GM12878 (cell line): ENCODE results near the gene RASGRF1. TPM values are rescaled to one million over a fixed set of nuclear protein-coding genes. Genes with fewer than 3 reads are reported as not detected.

Experiments
- ATAC-seq: fragments of 200-7000 bp; cut with Tn5 transposase; 3 replicates; pipeline ENCODE4 v1.9.1; 2020; ENCODE audit warnings: mild to moderate bottlenecking, moderate library complexity
- BruUV-seq: library from RNA; stranded (reverse); fragments of 400-500 nt; replicated peaks from 2 replicates; lab custom pipeline; 2021; lab: Mats Ljungman, UMichigan
- CTCF ChIA-PET: fragments of 300-600 bp; sonication (Branson Sonifier 250); formaldehyde crosslinking; extraction: SDS; loops from one replicate; lab custom pipeline; 2021; ENCODE audit warnings: inconsistent platforms; lab: Yijun Ruan, JAX
- POLR2A ChIA-PET: fragments of 350-600 bp; formaldehyde crosslinking; extraction: SDS; loops from one replicate; lab custom pipeline; 2021; ENCODE audit warnings: inconsistent platforms; lab: Charles Lee
- RAD21 ChIA-PET: fragments of 300-600 bp; sonication (Branson Sonifier 250); formaldehyde crosslinking; loops from one replicate; lab custom pipeline; 2023; ENCODE audit warnings: antibody characterized with exemption; ENCODE audit not compliant: unreplicated experiment; lab: Charles Lee
- SMC1A ChIA-PET: fragments of 300-600 bp; sonication (Branson Sonifier 250); formaldehyde crosslinking; loops from one replicate; lab custom pipeline; 2023; ENCODE audit not compliant: unreplicated experiment, uncharacterized antibody; lab: Charles Lee
- DNase-seq: peaks from one replicate; pipeline ENCODE4 v3.0.0-alpha.2; 2011; ENCODE audit warnings: low read depth, low spot score
- FAIRE-seq: peaks from 3 replicates; lab custom pipeline; 2011; peaks lifted over from hg19 to GRCh38; lab: Jason Lieb, UNC
- H2AFZ ChIP-seq: 2 replicates; pipeline ENCODE4 v1.6.0; 2011; ENCODE audit warnings: low read depth, low read length, control low read depth; ENCODE audit not compliant: control insufficient read depth
- H3K27ac ChIP-seq: 2 replicates; pipeline ENCODE4 v1.5.1; 2011; ENCODE audit warnings: control low read depth; ENCODE audit not compliant: control insufficient read depth, insufficient read depth
- H3K27me3 ChIP-seq, 2 experiments: replicated peaks in 1 of 2; 2 replicates each; pipeline versions ENCODE4 v1.6.0 to v1.6.1; 2011; ENCODE audit warnings: low read length in 1 of 2; ENCODE audit not compliant: control insufficient read depth in 2 of 2, insufficient read depth in 2 of 2
- H3K36me3 ChIP-seq, 2 experiments: 2 replicates each; pipeline ENCODE4 v1.5.1; 2011; ENCODE audit warnings: low read length in 1 of 2; ENCODE audit not compliant: control insufficient read depth in 2 of 2, insufficient read depth in 2 of 2
- H3K4me1 ChIP-seq: 2 replicates; pipeline ENCODE4 v1.6.1; 2011; ENCODE audit warnings: mild to moderate bottlenecking, low read length, moderate library complexity, mixed read lengths; ENCODE audit not compliant: control insufficient read depth, insufficient read depth
- H3K4me2 ChIP-seq: 2 replicates; pipeline ENCODE4 v1.6.0; 2011; ENCODE audit warnings: control low read depth; ENCODE audit not compliant: control insufficient read depth, insufficient read depth
- H3K4me3 ChIP-seq: fragments of 200-600 bp; sonication (generic); 2 replicates; pipeline ENCODE4 v1.5.1; 2016
- H3K79me2 ChIP-seq: 2 replicates; pipeline ENCODE4 v1.6.0; 2011; ENCODE audit warnings: low read length; ENCODE audit not compliant: control insufficient read depth, insufficient read depth
- H3K9ac ChIP-seq: 2 replicates; pipeline ENCODE4 v1.8.0; 2011; ENCODE audit warnings: low read length, control low read depth, mixed read lengths; ENCODE audit not compliant: control insufficient read depth, insufficient read depth
- H3K9me3 ChIP-seq: replicated peaks from 3 replicates; pipeline ENCODE4 v1.5.1; 2011; ENCODE audit warnings: mild to moderate bottlenecking, low read length; ENCODE audit not compliant: control insufficient read depth, insufficient read depth
- H4K20me1 ChIP-seq: 2 replicates; pipeline ENCODE4 v1.6.0; 2011; ENCODE audit not compliant: control insufficient read depth, insufficient read depth
- ASH2L ChIP-seq: fragments of 300-600, 200-600 bp; sonication (generic); IDR thresholded peaks from 2 replicates; pipeline ENCODE4 v1.6.1; 2017; ENCODE audit warnings: low read depth, mild to moderate bottlenecking, borderline replicate concordance
- CBFB ChIP-seq: IDR thresholded peaks from 2 replicates; pipeline ENCODE4 v1.6.1; 2016; ENCODE audit warnings: antibody characterized with exemption, low read depth
- ETV6 ChIP-seq, 2 experiments: fragments of 450-650 bp in 1 of 2; IDR thresholded peaks in 1 of 2; conservative IDR thresholded peaks in 1 of 2; 2 replicates each; pipeline ENCODE4 v1.6.1; 2014; ENCODE audit warnings: antibody characterized with exemption in 1 of 2, borderline replicate concordance in 1 of 2, low read depth in 1 of 2, mild to moderate bottlenecking in 1 of 2, moderate library complexity in 1 of 2
- GABPA ChIP-seq: IDR thresholded peaks from 2 replicates; pipeline ENCODE4 v1.6.1; 2014; ENCODE audit warnings: antibody characterized with exemption, low read depth, mild to moderate bottlenecking, inconsistent platforms
- JUNB ChIP-seq: IDR thresholded peaks from 2 replicates; pipeline ENCODE4 v1.6.1; 2016; ENCODE audit warnings: antibody characterized with exemption, mild to moderate bottlenecking
- LARP7 ChIP-seq: fragments of 450-650 bp; IDR thresholded peaks from 2 replicates; pipeline ENCODE4 v1.6.1; 2017; ENCODE audit warnings: mild to moderate bottlenecking
- NFXL1 ChIP-seq: fragments of 450-650 bp; IDR thresholded peaks from 2 replicates; pipeline ENCODE4 v1.6.1; 2017; ENCODE audit warnings: antibody characterized with exemption, mild to moderate bottlenecking, borderline replicate concordance
- NR2C2 ChIP-seq: IDR thresholded peaks from 2 replicates; pipeline ENCODE4 v1.6.1; 2011; ENCODE audit warnings: borderline replicate concordance, low read depth; ENCODE audit not compliant: control insufficient read depth, insufficient read length
- POLR2AphosphoS2 ChIP-seq: IDR thresholded peaks from 2 replicates; pipeline ENCODE4 v1.6.1; 2011; ENCODE audit warnings: low read depth, mild to moderate bottlenecking, low read length, improper control_type of control experiment, moderate library complexity
- RAD51 ChIP-seq: fragments of 450-650 bp; IDR thresholded peaks from 2 replicates; pipeline ENCODE4 v1.6.1; 2016; ENCODE audit warnings: moderate library complexity, mild to moderate bottlenecking, inconsistent platforms
- RUNX3 ChIP-seq: IDR thresholded peaks from 2 replicates; pipeline ENCODE4 v1.6.1; 2012; ENCODE audit warnings: low read length, inconsistent platforms
- SIX5 ChIP-seq: IDR thresholded peaks from 2 replicates; pipeline ENCODE4 v1.6.1; 2011; ENCODE audit warnings: mild to moderate bottlenecking, low read depth, low read length, moderate library complexity; ENCODE audit not compliant: severe bottlenecking
- SMARCA5 ChIP-seq: fragments of 450-650 bp; IDR thresholded peaks from 2 replicates; pipeline ENCODE4 v1.6.1; 2017; ENCODE audit warnings: mild to moderate bottlenecking
- ZNF24 ChIP-seq: fragments of 450-650 bp; IDR thresholded peaks from 2 replicates; pipeline ENCODE4 v1.6.1; 2017; ENCODE audit warnings: antibody characterized with exemption, mild to moderate bottlenecking
- WGBS: methylation state at CpG from one replicate; pipeline ENCODE4 v1.1.6; 2016; ENCODE audit warnings: low lambda C conversion rate; ENCODE audit not compliant: insufficient replicate concordance, insufficient coverage; ENCODE audit errors: missing lambda C conversion rate; 5-methylcytosine and 5-hydroxymethylcytosine counted together
- in situ Hi-C: fragments of 300-500 bp; cut with MboI; formaldehyde crosslinking; loops from 9 replicates; pipeline ENCODE4 v1.14.3; 2018; ENCODE audit warnings: mixed read lengths
- intact Hi-C: fragments of 100-400 bp; cut with micrococcal nuclease; formaldehyde crosslinking; loops from one replicate; pipeline ENCODE4 v1.14.2; 2022; ENCODE audit not compliant: unreplicated experiment
- polyA plus RNA-seq, 11 experiments: library from polyadenylated mRNA; depleted of rRNA in 4 of 11; unstranded in 6 of 11; stranded (reverse) in 5 of 11; fragments of >200 nt; fragmentation: Nextera tagmentation in 4 of 11; fragmentation: Illumina TruSeq in 1 of 11; extraction: Ambion mirVana in 4 of 11; extraction: Trizol in 1 of 11; gene quantifications; 1 replicate in 1 of 11; 2 replicates in 10 of 11; pipeline versions ENCODE4 v1.2.1 to v1.2.3, GENCODE V29; 2011 to 2016; ENCODE audit warnings: inconsistent platforms in 2 of 11, missing spikeins in 2 of 11, low read depth in 1 of 11
- total RNA-seq, 4 experiments: library from RNA; depleted of rRNA in 3 of 4; stranded (reverse); fragments of >200 nt in 3 of 4; fragmentation: Illumina TruSeq in 1 of 4; extraction: Trizol in 1 of 4; gene quantifications; 2 replicates each; pipeline versions ENCODE4 v1.2.1 to v1.2.3, GENCODE V29; 2013 to 2021
- TF ChIP-seq, protein P1 (sequence below): fragments of 450-650 bp; IDR thresholded peaks from 2 replicates; pipeline ENCODE4 v1.6.1; 2017; ENCODE audit warnings: borderline replicate concordance

The RASGRF1 gene
- total and polyA plus RNA-seq, 10 of the 15 experiments (the other 5 are each of a cell fraction or from before 2014, with no cell fraction given) = 0.20 to 1.9 (median 0.86) TPM

DNA sequence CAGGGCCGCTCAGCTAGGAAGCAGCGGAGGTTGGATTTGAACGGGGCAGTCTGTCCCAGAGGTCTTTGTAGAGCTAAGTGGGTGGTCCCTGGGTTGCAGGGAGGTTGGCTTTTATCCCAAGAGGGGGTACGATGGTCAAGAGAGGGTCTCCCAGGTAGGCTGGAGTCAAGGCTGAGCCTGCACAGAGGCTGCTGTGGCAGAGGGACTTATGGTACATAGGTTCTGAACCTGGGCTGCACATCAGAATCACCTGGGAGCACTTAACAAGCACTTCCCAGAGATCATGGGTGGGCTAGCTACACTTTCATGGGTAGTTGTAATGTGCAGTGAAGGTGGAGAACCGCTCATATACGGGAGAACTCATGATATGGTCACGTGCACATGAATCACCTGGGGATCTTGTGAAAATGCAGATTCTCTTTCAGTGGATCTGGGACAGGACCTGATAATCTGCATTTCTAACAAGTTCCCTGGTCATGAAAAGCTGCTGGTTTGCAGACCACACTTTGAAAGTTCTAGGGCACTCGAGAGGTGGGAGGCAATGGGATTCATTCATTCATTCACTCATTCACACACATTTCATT, 2.9 kb upstream of the RASGRF1 start (continued):
- TF ChIP-seq, protein P1, sequence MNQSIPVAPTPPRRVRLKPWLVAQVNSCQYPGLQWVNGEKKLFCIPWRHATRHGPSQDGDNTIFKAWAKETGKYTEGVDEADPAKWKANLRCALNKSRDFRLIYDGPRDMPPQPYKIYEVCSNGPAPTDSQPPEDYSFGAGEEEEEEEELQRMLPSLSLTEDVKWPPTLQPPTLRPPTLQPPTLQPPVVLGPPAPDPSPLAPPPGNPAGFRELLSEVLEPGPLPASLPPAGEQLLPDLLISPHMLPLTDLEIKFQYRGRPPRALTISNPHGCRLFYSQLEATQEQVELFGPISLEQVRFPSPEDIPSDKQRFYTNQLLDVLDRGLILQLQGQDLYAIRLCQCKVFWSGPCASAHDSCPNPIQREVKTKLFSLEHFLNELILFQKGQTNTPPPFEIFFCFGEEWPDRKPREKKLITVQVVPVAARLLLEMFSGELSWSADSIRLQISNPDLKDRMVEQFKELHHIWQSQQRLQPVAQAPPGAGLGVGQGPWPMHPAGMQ = no peak
- TF ChIP-seq RUNX3 (no peak), LARP7 (no peak), ASH2L (no peak), NFXL1 (no peak), JUNB (no peak), ETV6 (conservative IDR thresholded peaks at IDR 0.05 in 1 of 2, IDR thresholded peaks at IDR 0.05 in 1 of 2; ENCODE audit: borderline replicate concordance in 1 of 2, low read depth in 1 of 2) (no peak), SIX5 (no peak), CBFB (no peak), ZNF24 (no peak), POLR2AphosphoS2 (no peak), SMARCA5 (no peak), GABPA (no peak)
- TF ChIP-seq, all 136 proteins: peak for 0

DNA sequence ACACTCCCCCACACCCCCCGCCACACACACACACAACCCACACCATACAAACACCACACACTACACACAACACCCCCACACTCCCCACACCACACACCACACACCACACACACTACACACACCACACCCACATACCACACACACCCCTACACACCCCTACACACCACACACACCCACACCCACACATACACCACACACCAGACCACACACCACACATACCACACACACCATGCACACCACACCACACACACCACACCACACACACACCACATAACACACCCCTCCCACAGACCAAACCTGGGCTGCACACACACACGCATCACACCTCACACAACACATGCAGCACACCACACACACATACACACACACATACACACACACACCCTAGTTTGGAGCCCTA, 1.8 kb upstream of the RASGRF1 start:
- Histone ChIP-seq H3K79me2 (no peaks in the 10 kb centered on the region), H3K27ac (no peak overlapping the region), H3K4me3 (no peak overlapping the region)
- no peak for FAIRE-seq
- no peak for TF ChIP-seq RAD51
- TF ChIP-seq NR2C2 = peak; percentile 17
- TF ChIP-seq, all 136 proteins: peak for 1
- CTCF ChIA-PET = no interaction called here
- RAD21 ChIA-PET = no interaction called here
- Histone ChIP-seq H3K9ac (no peak overlapping the region), H4K20me1 (no peaks in the 10 kb centered on the region), H3K27me3 (peaks cover 9 to 15% of the 10 kb centered on the region in 2 experiments), H2AFZ (no peak overlapping the region), H3K4me1 (no peaks in the 10 kb centered on the region; the same call in 1 of the 2 replicates), H3K9me3 (no peaks in the 10 kb centered on the region; the same call in 2 of the 3 replicates), H3K36me3 (no peaks in the 10 kb centered on the region), H3K4me2 (no peak overlapping the region)
- SMC1A ChIA-PET = no interaction called here
- ATAC-seq = no peak
- DNase-seq = no peak
- in situ Hi-C loops (no loop called here), intact Hi-C loops (no loop called here)
- BruUV-seq = no TSS peak
- POLR2A ChIA-PET = no interaction called here
- 20% methylated on average over 2 of the region's 2 CpGs for WGBS
